Thyroid gland (tissue), 4 donors: ENCODE data around the gene MYEOV. TPM values are rescaled to one million over a fixed set of nuclear protein-coding genes. Genes with fewer than 3 reads are reported as not detected.

Experiments used
- DNase-seq, 2 donors: peaks; one replicate each; pipeline ENCODE4 v3.0.0-alpha.2; 2019
- H3K27ac ChIP-seq, 3 donors: fragments of 200-600 bp; sonication (generic); 1 replicate in 2 of 3; 2 replicates in 1 of 3; pipeline ENCODE4 v1.5.1; 2016 to 2019; ENCODE audit warnings: mild to moderate bottlenecking in 1 of 3, moderate library complexity in 1 of 3
- H3K27me3 ChIP-seq: fragments of 200-600 bp; sonication (generic); one replicate; pipeline ENCODE4 v1.5.1; 2019
- H3K36me3 ChIP-seq, 2 donors: fragments of 200-600 bp; sonication (generic); one replicate each; pipeline ENCODE4 v1.5.1; 2016 to 2019
- H3K4me1 ChIP-seq, 2 donors: fragments of 200-600 bp; sonication (generic); one replicate each; pipeline ENCODE4 v1.5.1; 2017 to 2019
- H3K4me3 ChIP-seq, 3 donors: fragments of 200-600 bp; sonication (generic); replicated peaks in 1 of 3; 1 replicate in 2 of 3; 2 replicates in 1 of 3; pipeline ENCODE4 v1.5.1; 2016; ENCODE audit warnings: mild to moderate bottlenecking in 1 of 3
- H3K9me3 ChIP-seq: fragments of 200-600 bp; sonication (generic); one replicate; pipeline ENCODE4 v1.5.1; 2017
- CTCF ChIP-seq, 6 experiments: fragments of 200-600 bp in 3 of 6; fragments of 450-650 bp in 3 of 6; sonication (generic) in 3 of 6; IDR thresholded peaks; one replicate each; pipeline ENCODE4 v1.5.1; 2016 to 2019; ENCODE audit warnings: antibody characterized with exemption in 6 of 6, mild to moderate bottlenecking in 2 of 6, inconsistent platforms in 1 of 6, moderate library complexity in 1 of 6
- POLR2A ChIP-seq, 2 donors: fragments of 450-650 bp; IDR thresholded peaks; one replicate each; pipeline ENCODE4 v1.6.1; 2017; ENCODE audit warnings: antibody characterized with exemption in 2 of 2, mild to moderate bottlenecking in 2 of 2, moderate library complexity in 1 of 2
- WGBS, 2 donors: methylation state at CpG; one replicate each; pipeline ENCODE4 v1.1.5; 2017; 5-methylcytosine and 5-hydroxymethylcytosine counted together
- intact Hi-C: fragments of 100-400 bp; cut with DNase I; formaldehyde crosslinking; loops from one replicate; pipeline ENCODE4 v1.15.1; 2023
- total RNA-seq, 4 donors: library from RNA; depleted of rRNA; stranded (reverse); fragments of >200 nt; gene quantifications; one replicate each; pipeline ENCODE4 v1.2.3, GENCODE V29; 2016

Gene MYEOV
- total RNA-seq, 4 donors from 2014 or later: 0.42 to 2.6 (median 0.68) TPM; not detected in 1

- TF ChIP-seq CTCF (IDR thresholded peaks at IDR 0.05) (no peak), POLR2A (IDR thresholded peaks at IDR 0.05) (no peak)
- WGBS, 2 donors: 93 to 95% methylated on average over 5 to 8 of the region's 8 CpGs
- H3K4me1 ChIP-seq: peaks cover 16 to 60% of the 10 kb centered on the region in 2 donors
- intact Hi-C loops: loop anchor here (10.0 kb wide), 1 partner anchor 195 kb away; no protein-coding TSS in a partner anchor
- H3K27ac ChIP-seq: no peak overlapping the region
- no peaks in the 10 kb centered on the region for H3K27me3 ChIP-seq
- H3K36me3 ChIP-seq: no peaks in the 10 kb centered on the region
- H3K9me3 ChIP-seq: no peaks in the 10 kb centered on the region
- no peak overlapping the region for H3K4me3 ChIP-seq
- DNase-seq: no peak
Observed at GRCh38 chr11:69299572-69299971, 5.6 kb downstream of the MYEOV start.

GRCh38 chr11:69300120-69301060, 6.4 kb downstream of the MYEOV start:
- H3K4me1 ChIP-seq: peaks cover 16 to 60% of the 10 kb centered on the region in 2 donors
- H3K4me3 ChIP-seq: no peak overlapping the region
- DNase-seq: no peak
- H3K9me3 ChIP-seq: no peaks in the 10 kb centered on the region
- no peak overlapping the region for H3K27ac ChIP-seq
- TF ChIP-seq CTCF (IDR thresholded peaks at IDR 0.05) (no peak), POLR2A (IDR thresholded peaks at IDR 0.05) (no peak)
- H3K27me3 ChIP-seq: no peaks in the 10 kb centered on the region
- H3K36me3 ChIP-seq: no peaks in the 10 kb centered on the region
- intact Hi-C loops: no loop called here
- WGBS, 2 donors: 81 to 89% methylated on average over 6 to 11 of the region's 11 CpGs

DNA sequence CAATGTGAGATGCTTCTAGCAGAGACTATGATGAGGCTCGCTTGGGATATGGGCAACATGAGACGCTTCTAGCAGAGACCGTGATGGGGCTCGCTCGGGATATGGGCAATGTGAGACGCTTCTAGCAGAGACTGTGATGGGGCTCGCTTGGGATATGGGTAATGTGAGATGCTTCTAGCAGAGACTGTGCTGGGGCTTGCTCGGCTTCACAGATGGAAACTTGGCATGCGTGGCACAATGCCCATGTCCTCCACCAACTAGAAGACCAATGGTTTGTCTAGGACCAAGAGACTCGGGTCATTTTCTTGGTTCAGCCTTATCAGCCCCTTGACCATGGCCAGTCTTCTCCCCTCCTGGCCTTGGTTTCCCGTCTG, 7.1 kb downstream of the MYEOV start:
- H3K27ac ChIP-seq: no peak overlapping the region
- H3K27me3 ChIP-seq: no peaks in the 10 kb centered on the region
- no peak for TF ChIP-seq CTCF (IDR thresholded peaks at IDR 0.05)
- TF ChIP-seq POLR2A (IDR thresholded peaks at IDR 0.05): no peak
- DNase-seq: no peak
- H3K9me3 ChIP-seq: no peaks in the 10 kb centered on the region
- intact Hi-C loops: no loop called here
- H3K4me1 ChIP-seq: peaks cover 16 to 56% of the 10 kb centered on the region in 2 donors
- H3K36me3 ChIP-seq: no peaks in the 10 kb centered on the region
- 87 to 89% methylated on average over 11 of the region's 11 CpGs for WGBS, 2 donors
- no peak overlapping the region for H3K4me3 ChIP-seq

GRCh38 chr11:69301455-69302401, 7.8 kb downstream of the MYEOV start:
- Histone ChIP-seq H3K36me3 (no peaks in the 10 kb centered on the region), H3K4me3 (no peak overlapping the region), H3K27me3 (no peaks in the 10 kb centered on the region), H3K9me3 (no peaks in the 10 kb centered on the region), H3K4me1 (peaks cover 16 to 50% of the 10 kb centered on the region in 2 donors), H3K27ac (peak overlapping the region in 1 of 3 donors; percentile 49)
- TF ChIP-seq POLR2A (IDR thresholded peaks at IDR 0.05) (no peak), CTCF (IDR thresholded peaks at IDR 0.05) (no peak)
- peak; percentile 67 to 71 for DNase-seq
- intact Hi-C loops: no loop called here
- 77 to 82% methylated on average over 7 to 11 of the region's 13 CpGs for WGBS, 2 donors
